ENCODE measurements around the gene LRRN3. TPM values are rescaled to one million over a fixed set of nuclear protein-coding genes. Genes with fewer than 3 reads are reported as not detected.

LRRN3 gene
- total and polyA plus RNA-seq, 2 experiments from 2014 or later, result 0.40 TPM; not detected in 1

GRCh38 chr7:111059833-111060232 is 31.1 kb upstream of the LRRN3 start (continued):
- TF ChIP-seq REST (IDR thresholded peaks at IDR 0.05; ENCODE audit: unreplicated experiment) (no peak), ZNF114 (CRISPR knock-in tag; IDR thresholded peaks at IDR 0.05) (no peak), ZNF462 (CRISPR knock-in tag; IDR thresholded peaks at IDR 0.05) (no peak), NANOG (IDR thresholded peaks at IDR 0.05; ENCODE audit: borderline replicate concordance) (no peak), EZH2 (IDR thresholded peaks at IDR 0.05; ENCODE audit: low read depth, unreplicated experiment) (no peak), STAT1 (IDR thresholded peaks at IDR 0.05; ENCODE audit: unreplicated experiment) (no peak)

- Histone ChIP-seq H3K27me3 (ENCODE audit: insufficient read depth) (no peaks in the 10 kb centered on the region), H3F3A (replicated peaks; ENCODE audit: low read depth) (no peaks in the 10 kb centered on the region), H3K79me2 (replicated peaks; ENCODE audit: insufficient read depth) (no peaks in the 10 kb centered on the region), H3K4me3 (no peak overlapping the region), H3K4me2 (no peak overlapping the region), H3K27ac (ENCODE audit: low read depth) (no peak overlapping the region), H2AFZ (no peak overlapping the region), H3K36me3 (ENCODE audit: insufficient read depth) (0 out of 2 replicates have a peak, but pooled peaks cover 7% of the 10 kb centered on the region), H4K20me1 (replicated peaks; ENCODE audit: insufficient read depth) (no peaks in the 10 kb centered on the region), H3K4me1 (ENCODE audit: insufficient read depth) (no peaks in the 10 kb centered on the region), H3K9me2 (ENCODE audit: insufficient read depth) (0 out of 2 replicates have a peak, but pooled peaks cover 13% of the 10 kb centered on the region)
- Mint-ChIP-seq H3K27me3 (ENCODE audit: insufficient read depth, low read depth, poor library complexity) (no peaks in the 10 kb centered on the region), H3K9me3 (peaks cover 45% of the 10 kb centered on the region), H3K27ac (no peak overlapping the region), H3K36me3 (ENCODE audit: low read depth) (peaks cover 39% of the 10 kb centered on the region), H3K4me3 (no peak overlapping the region), H3K4me1 (no peaks in the 10 kb centered on the region)
- ATAC-seq (no peak), DNase-seq (ENCODE audit: low spot score) (no peak)
- TF ChIP-seq JUNB (IDR thresholded peaks at IDR 0.05; ENCODE audit: unreplicated experiment) (no peak), CTCF (conservative IDR thresholded peaks at IDR 0.05; ENCODE audit: low read depth in 2 of 2) (no peak), EZH2phosphoT487 (IDR thresholded peaks at IDR 0.05; ENCODE audit: unreplicated experiment) (no peak)
Observed at GRCh38 chr7:111063166-111063565, 27.8 kb upstream of the LRRN3 start.

All from GM23338 (cell line).